HG02943 (cell line): Measurements from ENCODE around the gene PNLDC1.
"Not testable (repeated sequence)": the region's sequence is repeated elsewhere in the genome, so short reads cannot be mapped to it uniquely, and the experiment has no call there.

Experiments
- ATAC-seq: cut with Tn5 transposase; IDR thresholded peaks from one replicate; pipeline ENCODE4 v1.9.1; 2021; ENCODE audit warnings: mild to moderate bottlenecking, low read depth, moderate library complexity; ENCODE audit not compliant: unreplicated experiment

The PNLDC1 gene

DNA sequence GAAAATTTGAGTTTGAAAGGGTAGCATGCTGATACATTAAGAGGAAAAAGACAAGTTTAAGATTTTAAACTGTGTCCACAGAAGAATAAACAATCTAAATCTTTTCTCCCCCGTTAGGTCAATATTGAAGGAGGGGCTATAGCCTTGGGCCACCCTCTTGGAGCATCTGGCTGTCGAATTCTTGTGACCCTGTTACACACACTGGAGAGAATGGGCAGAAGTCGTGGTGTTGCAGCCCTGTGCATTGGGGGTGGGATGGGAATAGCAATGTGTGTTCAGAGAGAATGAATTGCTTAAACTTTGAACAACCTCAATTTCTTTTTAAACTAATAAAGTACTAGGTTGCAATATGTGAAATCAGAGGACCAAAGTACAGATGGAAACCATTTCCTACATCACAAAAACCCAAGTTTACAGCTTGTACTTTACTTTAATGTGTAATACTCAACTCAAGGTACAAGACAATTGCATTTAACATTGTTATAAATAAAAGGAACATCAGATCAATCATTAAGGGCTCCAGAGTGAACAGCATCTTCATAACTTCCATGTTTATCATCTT is 21.5 kb upstream of the PNLDC1 start:
- no peak for ATAC-seq

DNA sequence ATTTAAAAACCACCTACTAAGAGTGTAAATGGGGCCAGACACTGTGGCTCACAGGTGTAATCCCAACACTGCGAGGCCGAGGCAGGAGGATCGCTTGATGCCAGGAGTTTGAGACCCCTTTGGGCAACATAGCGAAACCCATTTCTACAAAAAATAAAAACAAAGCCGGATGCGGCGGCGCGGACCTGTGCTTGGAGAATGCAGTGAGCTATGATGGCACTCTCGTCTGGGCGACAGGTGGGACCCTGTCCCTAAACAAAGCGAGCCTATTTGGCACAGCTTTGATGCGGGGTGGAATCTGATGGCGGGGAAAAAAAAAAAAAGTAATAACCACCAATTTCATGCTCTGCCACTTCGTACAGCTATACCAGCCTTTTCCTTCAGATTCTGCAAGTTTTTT is 11.8 kb upstream of the PNLDC1 start:
- ATAC-seq = no peak

DNA sequence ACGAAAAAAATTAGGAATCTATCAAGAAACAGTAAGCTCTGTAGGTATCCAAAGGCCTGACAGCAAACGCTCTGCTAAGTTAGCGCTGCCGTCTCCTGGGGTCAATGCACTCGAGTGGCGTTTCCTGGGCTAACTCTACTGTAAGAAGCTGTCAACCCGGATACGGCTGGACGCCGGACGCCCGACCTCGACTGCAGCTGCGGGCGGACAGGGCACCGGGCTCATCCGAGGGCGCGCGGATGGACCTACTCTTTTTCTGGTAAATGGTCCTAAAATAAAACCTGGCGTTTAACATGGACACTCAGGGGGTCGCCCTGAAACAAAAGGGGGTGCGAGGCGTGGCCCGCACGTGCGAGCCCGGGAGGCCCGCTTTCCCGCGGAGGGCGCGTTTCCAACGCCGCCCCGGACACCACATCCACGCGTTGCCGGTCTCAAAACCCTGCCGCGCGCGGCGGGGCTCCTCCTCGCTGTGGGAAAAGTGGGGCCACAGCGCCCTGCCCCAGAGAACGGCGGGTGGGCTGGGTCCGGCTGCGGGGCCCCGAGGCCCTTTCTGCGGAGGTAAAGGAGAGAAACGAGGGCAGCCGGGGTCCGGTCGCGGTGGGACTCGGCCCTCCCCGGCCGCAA is 11.2 kb upstream of the PNLDC1 start:
- ATAC-seq = peak; percentile 0

DNA sequence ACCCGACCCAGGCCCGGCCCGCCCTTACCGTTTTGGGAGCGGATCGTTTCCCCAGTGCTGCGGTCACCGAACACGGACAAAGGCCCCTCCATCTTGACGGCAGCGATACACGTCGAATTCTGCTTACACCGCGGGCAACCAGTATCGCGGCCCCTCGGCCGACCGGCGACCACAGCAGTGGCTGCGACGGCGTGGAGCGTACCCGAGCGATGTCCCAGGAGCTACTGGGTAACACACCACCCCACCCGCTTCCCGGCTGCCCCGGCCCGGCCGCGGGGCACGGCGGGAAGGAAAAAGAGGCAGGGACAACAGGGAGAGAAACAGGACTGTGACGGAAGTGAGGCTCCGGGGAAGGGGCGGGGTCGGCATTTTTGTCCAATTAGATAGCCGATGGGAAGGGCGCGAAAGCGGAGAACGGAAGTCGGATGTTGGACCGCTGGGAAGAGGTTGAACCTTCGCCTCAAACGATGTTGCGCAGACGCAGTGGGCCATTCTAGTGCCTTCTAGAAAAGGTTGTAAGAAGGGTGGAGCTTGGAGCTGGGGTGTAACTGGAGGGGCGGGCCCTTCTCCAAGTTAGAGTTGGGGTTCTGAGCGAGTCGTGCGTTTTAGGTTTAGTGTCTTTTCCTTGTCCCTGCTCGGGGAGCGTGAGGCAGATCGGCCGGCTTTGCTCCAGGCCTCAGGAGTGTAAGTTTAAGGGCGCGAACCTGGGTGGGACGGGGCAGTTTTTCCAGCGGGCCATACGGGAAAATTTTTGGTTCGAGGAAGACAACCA is 10.5 kb upstream of the PNLDC1 start, which contains the start of gene TCP1:
TSS of gene TCP1 (minus strand) at position 226 of the 772 bp plus-strand sequence. CDS start at position 92, 134 bp downstream.
- peak; percentile 76 for ATAC-seq

DNA sequence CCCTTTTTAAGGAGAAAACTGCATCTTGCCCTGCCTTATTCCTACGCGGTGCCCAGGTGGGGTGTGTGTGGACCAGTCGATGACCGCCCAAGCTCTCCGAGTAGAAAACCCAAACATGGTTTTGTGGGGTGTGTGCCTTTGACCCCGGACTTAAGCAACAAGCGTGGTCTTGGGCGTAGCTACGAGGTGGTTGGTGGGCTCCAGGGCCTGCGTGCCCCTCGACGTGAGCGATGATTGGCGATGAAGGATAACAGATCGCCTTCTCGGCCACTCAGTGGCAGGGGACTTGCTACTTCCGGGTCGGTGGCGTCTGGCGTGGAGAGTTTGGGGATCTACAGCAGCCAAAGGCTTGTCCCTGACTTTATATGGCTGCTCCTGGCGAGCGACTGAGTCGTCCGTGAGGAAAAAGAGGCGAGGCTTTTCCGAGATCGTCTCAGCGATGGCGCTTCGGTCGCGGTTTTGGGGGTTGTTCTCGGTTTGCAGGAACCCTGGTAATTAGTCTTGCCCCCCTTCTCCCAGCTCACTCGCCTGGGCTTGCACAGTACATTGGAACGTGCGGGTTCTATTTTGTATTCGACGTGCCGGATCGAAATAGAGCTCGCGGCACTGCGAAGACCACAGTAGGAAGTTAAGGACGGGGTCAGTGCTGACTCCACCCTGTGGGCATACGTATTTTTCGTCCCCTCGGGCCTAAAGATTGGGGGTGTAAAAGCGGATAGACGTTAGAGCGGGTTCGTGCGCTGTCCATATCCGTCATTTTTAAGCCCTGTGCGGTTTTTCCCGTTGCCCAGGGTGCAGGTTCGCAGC is 9.7 kb upstream of the PNLDC1 start, which contains the start of gene MRPL18:
TSS of gene MRPL18 (plus strand) at position 319 of the 807 bp plus-strand sequence. CDS start at position 440, 121 bp downstream.
- ATAC-seq = peak; percentile 88

DNA sequence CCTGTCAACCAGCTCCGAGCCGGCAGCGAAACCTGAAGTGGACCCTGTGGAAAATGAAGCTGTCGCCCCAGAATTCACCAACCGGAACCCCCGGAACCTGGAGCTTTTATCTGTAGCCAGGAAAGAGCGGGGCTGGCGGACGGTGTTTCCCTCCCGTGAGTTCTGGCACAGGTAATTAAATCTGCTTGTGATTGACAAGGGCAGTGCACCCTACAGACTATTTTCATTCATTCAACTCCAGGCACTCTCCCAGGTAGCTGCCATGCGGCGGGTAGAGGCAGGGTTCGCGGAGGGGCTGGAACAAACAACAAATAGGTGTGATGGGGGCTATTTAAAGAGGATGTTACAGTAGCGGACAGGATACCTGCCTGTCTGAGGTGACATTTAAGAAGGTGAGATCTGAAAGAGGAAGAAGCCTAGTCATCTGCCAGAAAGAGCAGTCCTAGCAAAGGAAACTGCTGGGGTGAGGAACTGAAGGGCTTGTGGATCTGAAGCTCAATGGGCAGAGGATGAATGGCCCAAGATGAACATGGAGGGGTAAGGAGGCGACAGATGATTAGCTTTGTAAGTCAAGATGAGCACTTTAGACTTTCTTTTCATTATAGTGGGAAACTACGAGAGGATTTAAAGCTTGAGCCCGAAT is 9.0 kb upstream of the PNLDC1 start:
- ATAC-seq = no peak

DNA sequence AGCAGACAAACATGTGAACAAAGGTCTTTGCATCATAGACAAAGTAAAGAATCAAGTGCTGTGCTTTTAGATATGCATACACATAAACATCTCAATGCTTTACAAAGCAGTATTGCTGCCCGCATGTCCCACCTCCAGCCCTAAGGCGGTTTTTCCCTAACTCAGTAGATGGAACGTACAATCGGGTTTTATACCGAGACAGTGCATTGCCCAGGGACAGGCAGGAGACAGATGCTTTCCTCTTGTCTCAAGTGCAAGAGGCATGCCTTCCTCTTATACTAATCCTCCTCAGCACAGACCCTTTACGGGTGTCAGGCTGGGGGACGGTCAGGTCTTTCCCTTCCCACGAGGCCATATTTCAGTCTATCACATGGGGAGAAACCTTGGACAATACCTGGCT is 5.1 kb upstream of the PNLDC1 start:
- ATAC-seq = not testable (repeated sequence)

DNA sequence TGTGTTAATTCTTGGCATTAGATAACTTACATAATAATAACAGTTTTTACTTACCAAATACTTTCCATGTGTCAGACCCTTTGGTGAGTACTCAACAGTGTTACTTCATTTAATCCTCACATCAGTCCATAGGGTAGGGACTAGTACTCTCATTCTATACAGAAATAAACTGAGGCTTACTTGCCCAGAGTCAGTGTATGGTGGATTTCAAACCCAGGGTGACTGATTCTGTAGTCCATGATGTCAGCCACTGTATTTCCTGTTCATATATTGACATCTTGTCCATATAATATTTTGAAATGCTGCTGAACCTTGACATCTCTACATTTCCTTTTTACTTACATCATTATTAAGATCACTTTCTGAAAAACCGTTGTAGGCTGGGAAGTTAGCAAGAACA is 2.5 kb upstream of the PNLDC1 start:
- ATAC-seq = no peak

DNA sequence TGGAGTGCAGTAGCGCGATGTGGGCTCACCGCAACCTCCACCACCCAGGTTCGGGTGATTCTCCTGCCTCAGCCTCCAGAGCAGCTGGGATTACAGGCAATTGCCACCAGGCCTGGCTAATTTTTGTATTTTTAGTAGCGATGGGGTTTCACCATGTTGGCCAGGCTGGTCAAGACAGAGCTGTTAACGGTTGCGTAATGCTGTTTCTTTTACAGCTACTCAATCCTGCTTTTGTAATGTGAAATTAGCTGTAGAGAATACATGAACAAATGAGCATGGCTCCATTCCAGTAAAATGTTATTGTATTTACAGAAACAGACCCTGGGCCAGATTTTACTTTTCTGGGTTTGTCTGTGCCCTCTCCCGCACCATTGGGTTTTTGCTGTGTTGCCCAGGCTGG is 1.9 kb downstream of the PNLDC1 start:
- no peak for ATAC-seq

DNA sequence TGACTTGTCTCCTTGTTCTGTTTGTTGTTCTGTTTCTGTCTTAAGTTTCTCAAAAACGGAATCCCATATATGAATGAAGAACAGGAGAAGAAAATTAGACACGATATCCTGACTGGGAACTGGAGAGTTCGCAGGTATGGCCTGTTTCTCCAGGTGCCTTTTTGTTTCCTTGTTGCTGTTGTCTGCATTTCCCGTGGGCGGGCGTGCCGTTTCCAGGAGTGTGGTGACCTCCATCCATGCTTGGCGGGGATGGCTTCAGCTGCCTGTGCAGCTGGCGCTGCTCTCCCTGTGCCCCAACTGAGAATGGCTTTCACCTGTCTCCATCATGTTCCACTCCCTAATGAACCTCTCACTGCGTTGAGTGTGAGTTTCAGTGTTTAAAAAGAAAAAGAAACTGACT is 4.4 kb downstream of the PNLDC1 start:
- ATAC-seq = no peak

DNA sequence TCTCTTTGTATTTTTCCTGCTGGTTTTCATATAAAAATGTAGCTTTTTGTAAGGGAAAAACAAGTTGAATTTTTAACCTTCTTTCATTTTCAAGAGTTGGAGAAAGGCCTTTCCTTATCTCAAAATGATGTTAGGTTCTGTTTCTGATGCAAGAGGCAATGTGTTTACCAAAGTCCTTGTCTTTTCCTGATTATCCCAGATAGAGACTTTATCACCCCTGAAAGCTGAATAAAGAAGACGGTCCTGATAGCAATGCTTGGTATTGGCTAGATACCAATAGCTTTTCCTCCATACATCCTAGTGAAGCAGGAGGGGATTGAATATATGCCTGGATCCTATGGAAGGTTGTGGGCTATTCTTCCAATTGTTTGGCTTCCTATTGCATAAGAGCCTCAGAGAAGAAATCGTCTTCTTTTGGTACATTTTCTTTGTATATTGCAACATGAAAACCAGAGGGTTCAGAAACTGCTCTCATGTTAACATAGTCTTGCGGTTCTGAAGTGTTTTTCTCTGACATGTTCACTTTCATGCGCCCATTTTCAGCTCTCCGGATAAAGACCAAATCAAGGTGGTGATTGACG is 5.5 kb downstream of the PNLDC1 start:
- ATAC-seq = no peak

DNA sequence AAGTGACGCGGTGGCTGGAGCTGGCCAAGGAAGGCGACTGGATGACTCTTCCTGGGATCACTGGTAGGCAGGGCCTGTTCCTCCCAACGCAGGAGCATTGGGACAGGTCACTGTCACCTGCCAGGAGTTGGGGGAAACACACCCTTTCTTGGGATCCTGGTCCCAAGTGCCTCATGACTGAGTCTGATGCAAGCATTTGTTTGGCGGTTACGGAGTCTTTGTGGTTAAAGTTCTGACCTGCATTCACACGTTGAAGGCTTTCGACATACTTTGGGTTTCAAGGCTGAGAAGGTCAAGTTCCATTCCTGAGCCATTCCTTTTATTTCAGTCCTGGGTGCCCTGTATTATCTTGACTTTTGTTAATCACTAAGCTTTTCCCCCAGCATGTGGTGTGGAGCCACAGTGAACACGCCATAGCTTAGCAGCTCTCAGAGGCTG is 6.0 kb downstream of the PNLDC1 start:
- ATAC-seq = no peak

DNA sequence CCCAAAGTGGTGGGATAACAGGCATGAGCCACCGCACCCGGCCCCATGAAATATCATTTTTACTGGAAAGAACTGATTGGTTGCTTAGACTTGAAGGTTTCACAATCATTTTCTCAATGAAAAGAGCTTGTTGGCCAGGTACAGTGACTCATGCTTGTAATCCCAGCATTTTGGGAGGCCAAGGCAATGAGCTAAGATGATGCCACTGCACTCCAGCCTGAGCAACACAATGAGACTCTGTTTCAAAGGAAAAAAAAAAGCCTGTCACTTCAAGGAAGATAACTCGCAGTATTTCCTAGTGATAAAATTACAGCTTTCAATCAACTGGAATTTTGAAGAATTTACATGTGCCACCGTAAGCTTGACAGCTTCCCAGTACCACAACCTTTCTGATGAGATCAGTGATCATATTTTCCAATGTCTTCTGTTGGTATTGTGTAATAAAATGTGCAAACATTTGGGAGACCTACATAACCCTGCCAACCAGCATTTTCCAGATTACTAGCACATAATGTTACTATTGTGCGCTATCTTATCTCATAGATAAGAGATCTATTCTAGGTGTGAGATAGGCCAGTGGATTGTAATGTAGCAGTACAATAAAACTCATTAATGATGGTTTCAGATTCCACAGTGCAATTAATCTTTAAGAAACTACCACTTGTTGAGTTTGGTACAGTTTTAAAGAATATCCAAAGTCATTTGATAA is 7.2 kb downstream of the PNLDC1 start:
- no peak for ATAC-seq

DNA sequence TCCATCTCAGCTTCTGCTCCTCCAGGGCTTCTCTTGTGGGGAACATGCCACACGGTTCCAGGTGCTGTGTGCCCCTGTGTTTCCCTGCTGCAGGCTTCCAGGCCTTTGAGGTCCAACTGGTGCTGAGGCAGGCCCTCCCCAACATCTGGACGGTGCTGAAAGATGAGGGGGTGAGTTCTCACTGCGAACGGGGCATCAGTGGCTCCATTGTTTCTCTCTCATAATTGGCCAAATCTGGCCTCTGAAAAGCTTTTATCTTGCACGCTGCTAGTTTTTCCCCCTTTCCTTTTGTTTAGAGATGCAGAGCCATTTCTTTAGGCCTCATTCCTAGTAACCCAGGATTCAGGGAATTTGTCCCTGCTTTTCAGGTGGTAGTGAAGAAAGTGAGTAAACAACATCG is 8.6 kb downstream of the PNLDC1 start:
- ATAC-seq = no peak

DNA sequence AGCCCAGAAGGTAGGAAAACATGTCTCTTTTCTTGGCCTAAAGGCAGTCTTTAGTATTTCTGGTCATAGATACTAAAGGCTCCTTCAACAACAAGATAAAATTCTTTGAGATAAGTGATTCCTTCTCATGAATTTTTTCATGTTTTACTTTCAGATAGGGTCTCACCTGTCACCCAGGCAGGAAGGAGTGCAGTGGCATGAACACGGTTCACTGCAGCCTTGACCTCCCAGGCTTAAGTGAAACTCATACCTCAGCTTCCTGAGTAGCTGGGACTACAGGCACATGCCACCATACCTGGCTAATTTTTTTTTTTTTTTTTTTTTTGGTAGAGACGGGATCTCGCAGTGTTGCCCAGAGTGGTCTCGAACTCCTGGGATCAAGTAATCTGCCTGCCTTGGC is 9.1 kb downstream of the PNLDC1 start:
- no peak for ATAC-seq

DNA sequence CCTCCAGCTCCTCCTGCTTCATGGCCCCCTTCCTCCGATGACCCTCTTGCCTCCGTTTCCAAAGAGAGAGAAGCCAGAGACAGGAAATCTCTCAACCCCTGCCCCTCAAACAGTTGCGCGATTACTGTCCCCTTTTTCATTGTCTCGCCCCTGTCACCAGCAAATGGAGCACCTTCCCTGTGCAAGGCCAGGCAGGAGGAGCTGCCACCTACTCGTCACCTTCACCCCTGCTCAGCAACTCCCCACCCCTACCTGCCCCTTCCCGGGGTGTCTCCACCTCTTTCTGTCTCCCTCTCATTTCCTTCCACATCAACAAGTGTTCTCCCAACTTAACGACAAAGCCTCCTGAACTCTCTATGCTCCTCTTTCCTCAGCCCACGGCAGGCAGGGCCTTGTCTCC is 13.7 kb downstream of the PNLDC1 start:
- no peak for ATAC-seq

DNA sequence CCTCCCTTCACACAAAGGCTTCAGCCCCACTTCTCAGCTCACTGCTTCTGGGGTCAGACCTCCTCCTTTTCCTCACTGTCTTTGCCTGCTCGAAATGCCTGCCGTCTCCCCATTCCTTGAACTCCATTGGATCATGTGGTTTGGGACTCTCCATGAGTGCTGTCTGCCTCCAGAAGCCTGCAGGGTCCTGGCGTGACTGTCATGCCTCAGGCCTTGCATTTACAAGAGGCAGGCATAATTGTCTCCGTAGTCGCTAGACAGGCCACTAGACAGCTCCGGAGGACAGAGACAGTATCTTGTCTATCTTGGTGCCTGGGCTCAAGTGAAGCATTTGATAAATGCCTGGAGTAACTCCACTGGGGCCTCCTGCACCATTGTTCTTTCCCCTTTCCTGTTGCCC is 15.3 kb downstream of the PNLDC1 start:
- ATAC-seq = no peak

DNA sequence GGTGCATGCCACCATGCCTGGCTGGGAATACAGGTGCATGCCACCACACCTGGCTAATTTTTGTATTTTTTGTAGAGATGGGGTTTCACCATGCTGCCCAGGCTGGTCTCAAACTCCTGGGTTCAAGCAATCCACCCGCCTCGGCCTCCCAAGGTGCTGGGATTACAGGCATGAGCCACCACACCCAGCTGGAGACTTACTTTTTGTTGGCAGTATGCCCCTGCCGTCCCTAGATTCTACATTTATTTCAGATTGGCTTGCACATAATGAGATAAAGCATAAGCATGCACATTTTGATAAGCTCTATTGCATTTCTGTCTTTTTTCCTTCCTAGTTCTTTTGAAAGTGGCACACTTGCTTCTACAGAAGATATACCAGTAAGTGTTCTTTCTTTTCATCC is 16.7 kb downstream of the PNLDC1 start:
- ATAC-seq = not testable (repeated sequence)

DNA sequence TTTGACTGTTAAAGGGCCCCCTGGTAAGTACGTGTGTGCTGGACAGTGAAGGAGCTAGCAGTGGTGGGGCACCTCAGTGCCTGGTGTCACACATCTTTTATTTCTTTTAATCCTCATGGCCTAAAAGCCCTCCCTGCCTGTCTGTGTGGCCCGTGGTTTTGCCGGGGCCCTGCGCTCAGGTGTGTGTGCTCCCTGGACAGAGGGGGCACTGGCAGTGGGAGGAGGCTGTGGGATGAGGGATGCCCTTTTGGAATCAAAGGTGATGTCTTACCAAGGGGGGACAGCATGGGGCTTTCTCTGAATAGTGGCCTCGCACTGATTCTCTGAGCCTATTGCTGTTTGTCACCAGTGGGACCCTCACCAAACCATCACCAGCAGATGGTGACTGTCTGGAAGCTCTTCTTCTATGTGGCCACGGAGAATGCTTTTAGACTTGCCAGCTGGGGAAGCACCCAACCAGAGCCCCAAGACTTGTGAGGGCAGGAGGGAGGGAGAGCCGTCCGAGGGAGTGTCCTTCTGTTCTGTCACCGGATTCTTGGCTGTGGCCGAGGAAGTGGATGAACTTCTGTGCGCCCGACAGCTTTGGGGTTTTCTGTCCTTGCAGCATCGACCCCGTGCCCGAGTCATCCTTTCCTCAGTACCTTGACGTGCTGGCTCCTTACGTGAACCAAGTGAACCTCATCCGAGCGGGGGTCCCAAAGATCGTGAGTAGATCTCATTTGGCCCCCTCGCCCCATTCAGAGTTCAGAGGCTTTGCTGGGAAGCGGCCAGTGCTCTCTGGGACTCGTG is 18.1 kb downstream of the PNLDC1 start:
- ATAC-seq = no peak
